ENCODE measurements around the gene ISX.

Gene ISX

DNA sequence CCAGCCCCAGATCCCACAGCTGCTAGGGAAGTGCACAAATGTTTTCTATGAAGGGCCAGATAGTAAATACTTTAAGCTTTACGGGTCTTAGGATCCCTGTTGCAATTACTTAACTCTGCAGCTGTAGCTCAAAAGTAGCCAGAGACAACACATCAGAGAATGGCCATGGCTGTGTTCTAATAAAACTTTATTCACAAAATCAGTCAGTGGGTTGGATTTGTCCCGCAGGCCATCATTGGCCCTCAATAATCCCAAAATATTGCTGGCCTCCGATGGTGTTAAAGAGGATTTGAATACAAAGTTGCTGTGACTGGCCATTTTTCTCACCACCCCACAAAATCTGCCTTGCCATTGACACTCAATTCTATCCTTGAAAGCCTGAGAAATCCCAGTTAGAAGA lies 49.6 kb downstream of the ISX start:
- no peak for TF ChIP-seq CTCF (IDR thresholded peaks at IDR 0.05; ENCODE audit: low read depth, low read length, missing control alignments)
- DNase-seq (ENCODE audit: extremely low read depth, low read depth) = no peak
- H3K4me3 ChIP-seq (replicated peaks; ENCODE audit: low read depth, low read length) = no peak overlapping the region

- no peak for DNase-seq (ENCODE audit: extremely low read depth, low read depth)
- no peak overlapping the region for H3K4me3 ChIP-seq (replicated peaks; ENCODE audit: low read depth, low read length)
- no peak for TF ChIP-seq CTCF (IDR thresholded peaks at IDR 0.05; ENCODE audit: low read depth, low read length, missing control alignments)
These were observed 50.3 kb downstream of the ISX start for GRCh38 chr22:35116269-35116668.

GRCh38 chr22:35116817-35117216 lies 50.9 kb downstream of the ISX start:
- H3K4me3 ChIP-seq (replicated peaks; ENCODE audit: low read depth, low read length) = no peak overlapping the region
- DNase-seq (ENCODE audit: extremely low read depth, low read depth) = no peak
- no peak for TF ChIP-seq CTCF (IDR thresholded peaks at IDR 0.05; ENCODE audit: low read depth, low read length, missing control alignments)

- H3K4me3 ChIP-seq (replicated peaks; ENCODE audit: low read depth, low read length) = no peak overlapping the region
- TF ChIP-seq CTCF (IDR thresholded peaks at IDR 0.05; ENCODE audit: low read depth, low read length, missing control alignments) = no peak
- DNase-seq (ENCODE audit: extremely low read depth, low read depth) = no peak
These were observed 53.5 kb downstream of the ISX start for GRCh38 chr22:35119494-35119893.

DNA sequence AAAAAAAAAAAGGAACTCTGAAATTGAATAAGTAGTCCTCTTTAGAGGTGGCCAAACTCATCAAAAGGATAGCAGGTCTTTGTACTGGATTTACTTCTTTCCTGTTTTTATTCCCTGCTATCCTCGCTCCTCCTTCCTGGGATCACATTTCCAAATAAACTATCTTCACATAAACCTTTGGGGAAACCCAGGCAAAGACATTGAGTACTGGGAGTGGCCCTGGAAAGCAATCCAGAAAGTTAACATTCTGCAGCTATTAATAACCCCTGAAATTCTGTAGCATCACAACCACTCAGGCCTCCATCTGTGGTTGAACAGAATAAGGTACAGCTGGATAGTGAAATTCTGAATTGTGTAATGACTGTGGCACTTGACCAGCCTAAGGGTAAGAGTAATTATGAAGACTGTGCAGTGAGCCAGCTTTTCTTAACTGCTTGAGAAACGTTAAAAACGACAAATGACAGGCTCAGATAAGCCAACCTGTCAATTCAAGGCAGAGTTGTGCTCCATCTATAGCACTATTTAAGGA lies 58.8 kb downstream of the ISX start:
- TF ChIP-seq CTCF (IDR thresholded peaks at IDR 0.05; ENCODE audit: low read depth, low read length, missing control alignments) = no peak
- no peak overlapping the region for H3K4me3 ChIP-seq (replicated peaks; ENCODE audit: low read depth, low read length)
- DNase-seq (ENCODE audit: extremely low read depth, low read depth) = no peak

DNA sequence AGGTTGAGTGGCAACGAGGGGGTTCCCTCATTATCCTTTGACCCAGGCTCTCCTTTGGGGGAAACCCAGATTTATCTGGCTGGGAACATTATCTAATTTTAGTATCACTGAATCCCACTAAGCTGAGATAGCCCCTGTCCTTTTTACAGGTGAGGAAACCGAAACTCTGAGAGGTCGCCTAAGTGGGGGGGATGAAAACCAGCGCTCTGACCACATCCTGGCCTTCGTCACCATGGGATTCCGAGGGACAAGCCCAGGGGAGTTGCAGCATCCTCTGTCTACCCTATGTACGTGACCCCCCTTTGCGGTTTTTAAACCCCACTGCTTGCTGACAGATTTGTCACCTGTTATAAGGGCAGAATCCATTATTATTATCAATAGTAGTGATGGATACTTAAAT lies 61.0 kb downstream of the ISX start:
- no peak for DNase-seq (ENCODE audit: extremely low read depth, low read depth)

More for the DNA sequence above, 61.0 kb downstream of the ISX start:
- no peak for TF ChIP-seq CTCF (IDR thresholded peaks at IDR 0.05; ENCODE audit: low read depth, low read length, missing control alignments)
- no peak overlapping the region for H3K4me3 ChIP-seq (replicated peaks; ENCODE audit: low read depth, low read length)

Data from HFF-Myc (cell line).